Stomach (tissue), 4 donors: ENCODE data around the gene B4GALNT4.

Experiments
- CTCF ChIP-seq, 7 experiments: fragments of 450-650 bp in 4 of 7; fragments of 200-600 bp in 3 of 7; sonication (generic) in 3 of 7; IDR thresholded peaks; one replicate each; pipeline ENCODE4 v1.5.1; 2016 to 2019; ENCODE audit warnings: antibody characterized with exemption in 7 of 7, control low read depth in 2 of 7, mild to moderate bottlenecking in 1 of 7
- POLR2A ChIP-seq, 4 donors: fragments of 450-650 bp; IDR thresholded peaks; one replicate each; pipeline ENCODE4 v1.6.1; 2016; ENCODE audit warnings: antibody characterized with exemption in 4 of 4, control low read depth in 2 of 4, mild to moderate bottlenecking in 1 of 4, moderate library complexity in 1 of 4
- POLR2AphosphoS5 ChIP-seq, 3 donors: sonication (generic); formaldehyde crosslinking; IDR thresholded peaks; one replicate each; pipeline ENCODE4 v1.6.1; 2016; ENCODE audit warnings: antibody characterized with exemption in 3 of 3

GRCh38 chr11:409008-409599 is 39.8 kb downstream of the B4GALNT4 start:
- TF ChIP-seq CTCF (IDR thresholded peaks at IDR 0.05): no peak
- TF ChIP-seq POLR2AphosphoS5 (IDR thresholded peaks at IDR 0.05): no peak
- no peak for TF ChIP-seq POLR2A (IDR thresholded peaks at IDR 0.05)
